SK-N-SH (cell line): ENCODE measurements around the gene DEPDC5. TPM values are rescaled to one million over a fixed set of nuclear protein-coding genes. Genes with fewer than 3 reads are reported as not detected.
A peak's percentile ranks its signal among the peaks of the same experiment; 100 is the strongest.

Experiments
- CTCF ChIA-PET: fragments of 300-600, 350-600 bp; formaldehyde crosslinking; extraction: SDS; loops from one replicate; lab custom pipeline; 2021; lab: Yijun Ruan, JAX
- POLR2A ChIA-PET: fragments of 350-600 bp; sonication (Branson Sonifier 250); formaldehyde crosslinking; extraction: SDS; loops from one replicate; lab custom pipeline; 2020; ENCODE audit warnings: antibody characterized with exemption, inconsistent platforms; lab: Yijun Ruan, JAX
- DNase-seq: peaks from one replicate; pipeline ENCODE4 v3.0.0; 2012
- H2AFZ ChIP-seq: fragments of 200-600 bp; sonication (generic); 2 replicates; pipeline ENCODE4 v1.8.1; 2016; ENCODE audit warnings: antibody characterized with exemption, mild to moderate bottlenecking, low read depth
- H3F3A ChIP-seq: fragments of 200-600 bp; sonication (generic); replicated peaks from 2 replicates; pipeline ENCODE3; 2016; ENCODE audit warnings: antibody characterized with exemption, mild to moderate bottlenecking; ENCODE audit not compliant: insufficient read depth
- H3K27ac ChIP-seq, 2 experiments: fragments of 200-500 bp in 1 of 2; fragments of 200-600 bp in 1 of 2; sonication (Bioruptor generic) in 1 of 2; sonication (generic), shearing (Covaris generic) in 1 of 2; 2 replicates each; pipeline versions ENCODE4 v1.5.1 to v1.6.1; 2014 to 2016; ENCODE audit warnings: low read depth in 2 of 2, inconsistent platforms in 1 of 2, low read length in 1 of 2, mild to moderate bottlenecking in 1 of 2, mixed read lengths in 1 of 2
- H3K27me3 ChIP-seq: fragments of 200-600 bp; sonication (generic), shearing (Covaris generic); 2 replicates; pipeline ENCODE4 v1.6.1; 2016; ENCODE audit warnings: mixed run types; ENCODE audit not compliant: insufficient read depth
- H3K36me3 ChIP-seq, 2 experiments: fragments of 200-500 bp in 1 of 2; fragments of 200-600 bp in 1 of 2; sonication (Bioruptor generic) in 1 of 2; sonication (generic) in 1 of 2; replicated peaks in 1 of 2; 2 replicates each; pipeline versions ENCODE3 to v1.5.1; 2014 to 2016; ENCODE audit warnings: low read length in 1 of 2, mild to moderate bottlenecking in 1 of 2; ENCODE audit not compliant: insufficient read depth in 2 of 2, control insufficient read depth in 1 of 2
- H3K4me1 ChIP-seq, 2 experiments: fragments of 200-500 bp in 1 of 2; fragments of 200-600 bp in 1 of 2; sonication (Bioruptor generic) in 1 of 2; sonication (generic), shearing (Covaris generic) in 1 of 2; 2 replicates each; pipeline versions ENCODE4 v1.5.1 to v1.6.1; 2014 to 2016; ENCODE audit warnings: low read depth in 1 of 2, low read length in 1 of 2, mixed run types in 1 of 2; ENCODE audit not compliant: insufficient read depth in 2 of 2, control insufficient read depth in 1 of 2
- H3K4me2 ChIP-seq: fragments of 200-600 bp; sonication (generic), shearing (Covaris generic); 2 replicates; pipeline ENCODE4 v1.6.1; 2017; ENCODE audit warnings: mixed run types
- H3K4me3 ChIP-seq, 2 experiments: fragments of 200-500 bp in 1 of 2; fragments of 200-600 bp in 1 of 2; sonication (Bioruptor generic) in 1 of 2; sonication (generic), shearing (Covaris generic) in 1 of 2; 2 replicates each; pipeline versions ENCODE4 v1.5.1 to v1.8.1; 2014 to 2016; ENCODE audit warnings: low read depth in 2 of 2, inconsistent platforms in 1 of 2, low read length in 1 of 2, mild to moderate bottlenecking in 1 of 2, mixed read lengths in 1 of 2, moderate library complexity in 1 of 2
- H3K79me2 ChIP-seq: fragments of 200-600 bp; sonication (generic); 2 replicates; pipeline ENCODE4 v1.8.1; 2017; ENCODE audit warnings: mild to moderate bottlenecking; ENCODE audit not compliant: insufficient read depth
- H3K9ac ChIP-seq: fragments of 200-600 bp; sonication (generic); 2 replicates; pipeline ENCODE4 v1.6.1; 2017; ENCODE audit warnings: mixed run types
- H3K9me2 ChIP-seq: fragments of 200-600 bp; sonication (generic); 2 replicates; pipeline ENCODE4 v1.6.1; 2017; ENCODE audit warnings: mixed run types
- H3K9me3 ChIP-seq: fragments of 200-600 bp; sonication (generic); 2 replicates; pipeline ENCODE4 v1.6.1; 2017; ENCODE audit warnings: mixed run types, mild to moderate bottlenecking, moderate library complexity
- H4K20me1 ChIP-seq: fragments of 200-600 bp; sonication (generic); 2 replicates; pipeline ENCODE4 v1.6.1; 2017; ENCODE audit warnings: mild to moderate bottlenecking, mixed run types; ENCODE audit not compliant: insufficient read depth
- CHD2 ChIP-seq: fragments of 150-350 bp; IDR thresholded peaks from 2 replicates; pipeline ENCODE4 v1.6.1; 2018; ENCODE audit warnings: low read length; ENCODE audit not compliant: partially characterized antibody
- CTCF ChIP-seq: fragments of 200-600 bp; sonication (generic); IDR thresholded peaks from 2 replicates; pipeline ENCODE4 v1.6.1; 2017; ENCODE audit warnings: antibody characterized with exemption, mild to moderate bottlenecking, moderate library complexity
- EP300 ChIP-seq, 2 experiments: IDR thresholded peaks; 2 replicates each; pipeline versions ENCODE4 v1.4.0 to v1.6.1; 2012; ENCODE audit warnings: borderline replicate concordance in 1 of 2, low read depth in 1 of 2, low read length in 1 of 2
- FOXJ3 ChIP-seq: sonication (generic); formaldehyde crosslinking; IDR thresholded peaks from 2 replicates; pipeline ENCODE4 v1.5.1; 2020; ENCODE audit warnings: mild to moderate bottlenecking, missing genetic modification reagents
- GABPA ChIP-seq: IDR thresholded peaks from 2 replicates; pipeline ENCODE4 v1.4.0; 2012; ENCODE audit warnings: low read depth, mild to moderate bottlenecking
- GATA2 ChIP-seq: sonication (generic); formaldehyde crosslinking; IDR thresholded peaks from 2 replicates; pipeline ENCODE4 v1.5.0; 2020; ENCODE audit warnings: mild to moderate bottlenecking, missing genetic modification reagents
- MXI1 ChIP-seq: IDR thresholded peaks from 2 replicates; pipeline ENCODE4 v1.6.1; 2012; ENCODE audit warnings: mild to moderate bottlenecking, low read depth, low read length, improper control_type of control experiment
- NRF1 ChIP-seq: IDR thresholded peaks from 2 replicates; pipeline ENCODE4 v1.6.1; 2012; ENCODE audit warnings: low read depth, mild to moderate bottlenecking, low read length
- RFX5 ChIP-seq: IDR thresholded peaks from 2 replicates; pipeline ENCODE4 v1.6.1; 2012; ENCODE audit warnings: mild to moderate bottlenecking, improper control_type of control experiment, low read length
- RXRA ChIP-seq: IDR thresholded peaks from 2 replicates; pipeline ENCODE4 v1.4.0; 2012; ENCODE audit warnings: low read depth, mild to moderate bottlenecking, borderline replicate concordance
- SIN3A ChIP-seq: IDR thresholded peaks from 2 replicates; pipeline ENCODE4 v1.6.1; 2012; ENCODE audit warnings: low read depth, mild to moderate bottlenecking, low read length, moderate library complexity, borderline replicate concordance
- TEAD4 ChIP-seq: IDR thresholded peaks from 2 replicates; pipeline ENCODE4 v1.4.0; 2012; ENCODE audit warnings: mild to moderate bottlenecking, borderline replicate concordance; ENCODE audit not compliant: insufficient read depth
- WGBS: methylation state at CpG from one replicate; pipeline ENCODE4 v1.1.6; 2017; ENCODE audit warnings: low lambda C conversion rate; 5-methylcytosine and 5-hydroxymethylcytosine counted together
- polyA plus RNA-seq, 3 experiments: library from polyadenylated mRNA; depleted of rRNA; stranded (reverse); fragments of >200 nt; gene quantifications; 2 replicates each; pipeline ENCODE4 v1.2.3, GENCODE V29; 2012

Gene DEPDC5
- polyA plus RNA-seq, 1 of the 3 experiments (the other 2 are of a cell fraction), result 7.8 TPM

- H3F3A ChIP-seq, result no peaks in the 10 kb centered on the region
- H4K20me1 ChIP-seq, result no peaks in the 10 kb centered on the region
- no peaks in the 10 kb centered on the region for H3K36me3 ChIP-seq
- H3K4me2 ChIP-seq, result no peak overlapping the region
- POLR2A ChIA-PET, result interaction anchor here (1.0 kb wide), 1 partner anchor 9 kb away, joined by 3 read pairs; no protein-coding TSS in a partner anchor
- H3K4me1 ChIP-seq, result peaks cover 0 to 41% of the 10 kb centered on the region in 2 experiments; a peak in 2 of 4 replicates
- DNase-seq, result peak; percentile 81
- no peak overlapping the region for H3K9ac ChIP-seq
- H3K4me3 ChIP-seq, result no peak overlapping the region
- no peak overlapping the region for H2AFZ ChIP-seq
- no peak for TF ChIP-seq GABPA
- no peak for TF ChIP-seq TEAD4
- TF ChIP-seq GATA2 (CRISPR knock-in tag), result peak; percentile 93
- peak; percentile 97 for TF ChIP-seq RFX5
- TF ChIP-seq MXI1, result peak; percentile 21; the same call in 1 of the 2 replicates
- TF ChIP-seq EP300 (IDR thresholded peaks at IDR 0.05; ENCODE audit: borderline replicate concordance in 1 of 2, low read depth in 1 of 2, low read length in 1 of 2), result peak in 1 of 2 experiments; percentile 83; a peak in 2 of 4 replicates
- no peak for TF ChIP-seq NRF1
- no peaks in the 10 kb centered on the region for H3K79me2 ChIP-seq
- peak overlapping the region in 1 of 2 experiments; percentile 93; a peak in 2 of 4 replicates for H3K27ac ChIP-seq
- H3K27me3 ChIP-seq, result no peaks in the 10 kb centered on the region
- CTCF ChIA-PET, result interaction anchor here (0.9 kb wide), 1 partner anchor 18 kb away, joined by 3 read pairs; no protein-coding TSS in a partner anchor
- no peaks in the 10 kb centered on the region for H3K9me2 ChIP-seq
- H3K9me3 ChIP-seq, result no peaks in the 10 kb centered on the region
Observed at GRCh38 chr22:31926969-31927368, 173.2 kb downstream of the DEPDC5 start.

GRCh38 chr22:31927562-31927961 lies 173.7 kb downstream of the DEPDC5 start:
- ChIA-PET POLR2A (interaction anchor here (1.0 kb wide), 1 partner anchor 9 kb away, joined by 3 read pairs; no protein-coding TSS in a partner anchor), CTCF (interaction anchor here (1.2 kb wide), 1 partner anchor 16 kb away, joined by 4 read pairs; the partner anchor contains the start of gene YWHAH)
- H3K27me3 ChIP-seq, result no peaks in the 10 kb centered on the region
- DNase-seq, result no peak
- H3K9me3 ChIP-seq, result no peaks in the 10 kb centered on the region
- H3K27ac ChIP-seq, result peak overlapping the region in 1 of 2 experiments; percentile 93; a peak in 2 of 4 replicates
- no peak overlapping the region for H3K4me3 ChIP-seq
- no peak overlapping the region for H2AFZ ChIP-seq
- no peak overlapping the region for H3K4me2 ChIP-seq
- no peak overlapping the region for H3K9ac ChIP-seq
- WGBS, result 49% methylated on average over 3 of the region's 3 CpGs
- TF ChIP-seq RXRA, result no peak
- TF ChIP-seq SIN3A, result no peak
- no peak for TF ChIP-seq GATA2 (CRISPR knock-in tag)
- no peak for TF ChIP-seq GABPA
- no peak for TF ChIP-seq RFX5
- TF ChIP-seq NRF1, result no peak
- no peak for TF ChIP-seq CTCF
- TF ChIP-seq FOXJ3, result no peak
- no peak for TF ChIP-seq CHD2
- no peaks in the 10 kb centered on the region for H3K79me2 ChIP-seq
- H3F3A ChIP-seq, result no peaks in the 10 kb centered on the region
- H3K4me1 ChIP-seq, result peaks cover 0 to 41% of the 10 kb centered on the region in 2 experiments; a peak in 2 of 4 replicates
- no peaks in the 10 kb centered on the region for H3K36me3 ChIP-seq
- H4K20me1 ChIP-seq, result no peaks in the 10 kb centered on the region
- H3K9me2 ChIP-seq, result no peaks in the 10 kb centered on the region
